Kidney epithelial cell (primary cell): ENCODE results near the gene ZBTB48. TPM values are rescaled to one million over a fixed set of nuclear protein-coding genes. Genes with fewer than 3 reads are reported as not detected.

ENCODE experiments used
- DNase-seq: peaks from one replicate; pipeline ENCODE4 v3.0.0-alpha.2; 2010; ENCODE audit warnings: low read depth
- H3K27me3 ChIP-seq: 2 replicates; pipeline ENCODE4 v1.6.0; 2011; ENCODE audit warnings: low read length; ENCODE audit not compliant: control insufficient read depth, insufficient read depth
- H3K36me3 ChIP-seq: 2 replicates; pipeline ENCODE4 v1.5.1; 2011; ENCODE audit warnings: low read length; ENCODE audit not compliant: control insufficient read depth, insufficient read depth
- H3K4me3 ChIP-seq: 2 replicates; pipeline ENCODE4 v1.5.1; 2011; ENCODE audit warnings: low read depth, mild to moderate bottlenecking, control low read depth, low read length
- CTCF ChIP-seq: IDR thresholded peaks from 2 replicates; pipeline ENCODE4 v1.5.1; 2011; ENCODE audit warnings: mild to moderate bottlenecking, moderate library complexity, low read length, control low read depth, inconsistent platforms; ENCODE audit not compliant: insufficient read depth, poor library complexity, severe bottlenecking
- total RNA-seq: library from RNA; depleted of rRNA; stranded (reverse); fragments of >200 nt; gene quantifications from 2 replicates; pipeline ENCODE4 v1.2.3, GENCODE V29; 2015

Gene ZBTB48
- total RNA-seq, 1 donor from 2014 or later, result 14.2 TPM

GRCh38 chr1:6538956-6539355 is 40.8 kb upstream of the ZBTB48 start:
- TF ChIP-seq CTCF, result no peak
- no peak for DNase-seq

GRCh38 chr1:6544831-6545230 is 35.0 kb upstream of the ZBTB48 start:
- H3K36me3 ChIP-seq, result peaks cover 1% of the 10 kb centered on the region
- no peak for TF ChIP-seq CTCF
- no peak for DNase-seq
- H3K4me3 ChIP-seq, result no peak overlapping the region
- no peaks in the 10 kb centered on the region for H3K27me3 ChIP-seq

More at GRCh38 chr1:6538956-6539355, 40.8 kb upstream of the ZBTB48 start:
- H3K27me3 ChIP-seq, result no peaks in the 10 kb centered on the region
- H3K36me3 ChIP-seq, result peaks cover 2% of the 10 kb centered on the region
- H3K4me3 ChIP-seq, result no peak overlapping the region

GRCh38 chr1:6545276-6546112 is 34.3 kb upstream of the ZBTB48 start:
- Histone ChIP-seq H3K36me3 (peaks cover 1% of the 10 kb centered on the region), H3K4me3 (no peak overlapping the region), H3K27me3 (no peaks in the 10 kb centered on the region)
- TF ChIP-seq CTCF, result no peak
- DNase-seq, result no peak

DNA sequence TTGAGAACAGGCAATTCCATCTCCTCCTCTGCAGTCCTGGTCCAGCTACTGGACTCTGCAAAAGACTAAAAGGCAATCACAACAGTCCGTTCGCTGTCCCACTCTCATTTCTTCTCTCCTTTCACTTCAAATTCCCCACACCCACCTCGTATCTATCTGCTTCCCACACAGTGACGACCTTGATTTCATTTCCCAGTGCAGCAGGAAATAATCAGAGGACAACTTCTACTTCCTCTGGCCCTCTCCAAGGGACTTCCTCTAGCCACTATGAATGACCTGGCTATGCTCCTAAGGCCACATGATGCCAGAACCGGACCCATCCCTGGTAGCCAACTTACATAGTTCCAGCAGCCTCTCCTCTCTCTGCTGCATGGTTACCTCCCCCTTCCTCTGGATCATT is 33.5 kb upstream of the ZBTB48 start:
- TF ChIP-seq CTCF, result no peak
- DNase-seq, result no peak
- H3K4me3 ChIP-seq, result no peak overlapping the region
- H3K27me3 ChIP-seq, result no peaks in the 10 kb centered on the region
- peaks cover 1% of the 10 kb centered on the region for H3K36me3 ChIP-seq

- no peak for TF ChIP-seq CTCF
- DNase-seq, result no peak
- Histone ChIP-seq H3K27me3 (no peaks in the 10 kb centered on the region), H3K4me3 (no peak overlapping the region), H3K36me3 (peaks cover 1% of the 10 kb centered on the region)
Observed at GRCh38 chr1:6547301-6547700, 32.5 kb upstream of the ZBTB48 start.
